ENCODE data around the gene TTC7B.

TTC7B gene

DNA sequence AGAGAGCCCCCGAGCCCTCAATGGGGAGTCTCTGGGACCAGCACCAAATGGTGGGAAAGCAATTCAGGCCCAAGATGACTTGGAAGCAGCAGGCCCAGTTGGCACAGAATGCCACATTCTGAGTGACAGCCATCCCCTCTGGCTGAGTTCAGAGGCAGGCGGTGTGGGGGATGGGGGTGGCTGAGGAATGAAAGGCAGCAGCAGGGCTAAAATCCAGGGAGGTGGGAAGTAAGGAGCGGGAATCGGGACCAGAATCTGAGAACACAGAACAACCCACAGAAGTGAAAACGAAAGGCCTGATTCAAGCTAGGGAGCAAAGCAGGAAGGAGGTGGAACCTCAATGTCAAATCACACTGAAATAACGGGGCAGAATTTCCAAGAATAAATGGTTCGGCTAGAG, 248.2 kb downstream of the TTC7B start:
- DNase-seq (ENCODE audit: extremely low read depth in 1 of 2, low read depth in 1 of 2), result no peak

DNA sequence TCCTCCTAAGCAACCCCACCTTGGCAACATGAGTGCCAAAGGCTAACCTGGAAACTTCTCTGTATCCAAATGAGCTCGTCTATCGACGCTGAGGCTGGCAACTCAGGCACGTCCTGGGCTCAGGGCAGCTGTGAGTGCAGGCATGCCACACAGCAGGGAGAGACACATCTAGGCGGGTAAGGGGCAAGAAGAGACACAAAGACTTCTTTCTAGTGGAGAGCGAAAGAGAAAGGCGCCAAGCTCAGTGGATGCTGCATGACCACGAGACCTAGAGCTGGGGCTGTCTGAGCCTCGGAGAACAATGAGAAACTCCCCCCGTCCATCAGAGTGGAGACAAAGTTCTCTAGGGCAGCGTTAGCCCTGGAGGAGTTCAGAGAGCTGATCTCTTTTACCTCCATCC, 249.0 kb downstream of the TTC7B start:
- no peak for DNase-seq (ENCODE audit: extremely low read depth in 1 of 2, low read depth in 1 of 2)

- DNase-seq (ENCODE audit: extremely low read depth in 1 of 2, low read depth in 1 of 2), result no peak
These were observed 249.7 kb downstream of the TTC7B start for GRCh38 chr14:90566481-90566880.

- no peak for DNase-seq (ENCODE audit: extremely low read depth in 1 of 2, low read depth in 1 of 2)
These were observed 251.7 kb downstream of the TTC7B start for GRCh38 chr14:90564496-90564895.

GRCh38 chr14:90562652-90563051, 253.6 kb downstream of the TTC7B start:
- DNase-seq (ENCODE audit: extremely low read depth in 1 of 2, low read depth in 1 of 2), result no peak

DNA sequence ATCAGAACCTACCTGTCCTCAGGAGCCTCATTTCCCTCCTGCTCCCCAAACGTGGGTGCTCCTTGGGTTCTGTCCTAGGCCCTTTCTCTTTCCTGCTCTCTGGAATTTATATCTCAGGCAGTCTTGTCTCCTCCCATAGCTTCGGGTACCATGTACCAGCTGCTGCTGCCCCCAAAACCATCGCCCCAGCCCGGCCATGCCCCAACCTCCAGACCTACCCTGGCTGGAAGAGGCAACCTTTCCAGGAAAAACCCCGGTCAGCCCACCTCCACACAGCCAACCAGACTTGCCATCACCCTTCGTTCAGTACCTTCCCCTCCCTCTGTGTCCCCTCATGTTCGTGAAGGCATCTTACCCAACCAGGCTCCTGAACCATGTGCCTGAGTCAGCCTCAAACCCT, 254.3 kb downstream of the TTC7B start:
- no peak for DNase-seq (ENCODE audit: extremely low read depth in 1 of 2, low read depth in 1 of 2)

- no peak for DNase-seq (ENCODE audit: extremely low read depth in 1 of 2, low read depth in 1 of 2)
These were observed 255.2 kb downstream of the TTC7B start for GRCh38 chr14:90560991-90561390.

GRCh38 chr14:90560558-90560957, 255.7 kb downstream of the TTC7B start:
- DNase-seq (ENCODE audit: extremely low read depth in 1 of 2, low read depth in 1 of 2), result no peak

DNA sequence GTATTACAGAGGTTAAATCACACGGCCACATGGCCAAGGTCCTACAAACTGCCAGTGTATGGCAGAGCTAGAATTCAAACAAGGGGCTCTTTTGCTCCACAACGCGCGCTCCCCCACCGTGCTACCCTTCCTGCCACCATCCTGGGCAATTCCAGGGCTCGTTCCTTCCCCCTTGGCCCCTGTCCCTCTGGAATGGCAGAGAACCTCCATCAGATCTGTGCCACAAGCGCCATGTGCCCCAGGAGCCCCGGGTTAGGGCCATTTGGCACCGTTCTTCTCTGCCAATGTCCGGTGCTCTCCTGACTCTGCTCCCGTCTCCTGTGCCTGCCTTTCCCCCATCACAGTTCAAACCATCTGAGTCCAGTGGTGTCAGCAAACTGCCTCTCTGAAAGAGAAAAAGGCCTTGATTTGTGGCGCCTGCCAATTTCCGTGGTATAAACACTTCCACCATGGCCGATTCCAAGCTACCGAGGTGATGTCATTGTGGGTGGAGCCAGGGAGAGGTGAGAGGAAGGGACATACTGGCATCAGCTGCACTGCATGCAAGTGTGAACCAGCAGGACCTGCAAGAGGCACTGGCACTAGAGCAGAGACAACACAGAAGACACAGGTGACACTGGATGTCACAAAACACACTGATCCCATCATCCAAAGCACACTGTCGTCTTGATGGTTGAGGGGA, 256.3 kb downstream of the TTC7B start:
- DNase-seq (ENCODE audit: extremely low read depth in 1 of 2, low read depth in 1 of 2), result no peak

- no peak for DNase-seq (ENCODE audit: extremely low read depth in 1 of 2, low read depth in 1 of 2)
These were observed 257.1 kb downstream of the TTC7B start for GRCh38 chr14:90558983-90559590.

DNA sequence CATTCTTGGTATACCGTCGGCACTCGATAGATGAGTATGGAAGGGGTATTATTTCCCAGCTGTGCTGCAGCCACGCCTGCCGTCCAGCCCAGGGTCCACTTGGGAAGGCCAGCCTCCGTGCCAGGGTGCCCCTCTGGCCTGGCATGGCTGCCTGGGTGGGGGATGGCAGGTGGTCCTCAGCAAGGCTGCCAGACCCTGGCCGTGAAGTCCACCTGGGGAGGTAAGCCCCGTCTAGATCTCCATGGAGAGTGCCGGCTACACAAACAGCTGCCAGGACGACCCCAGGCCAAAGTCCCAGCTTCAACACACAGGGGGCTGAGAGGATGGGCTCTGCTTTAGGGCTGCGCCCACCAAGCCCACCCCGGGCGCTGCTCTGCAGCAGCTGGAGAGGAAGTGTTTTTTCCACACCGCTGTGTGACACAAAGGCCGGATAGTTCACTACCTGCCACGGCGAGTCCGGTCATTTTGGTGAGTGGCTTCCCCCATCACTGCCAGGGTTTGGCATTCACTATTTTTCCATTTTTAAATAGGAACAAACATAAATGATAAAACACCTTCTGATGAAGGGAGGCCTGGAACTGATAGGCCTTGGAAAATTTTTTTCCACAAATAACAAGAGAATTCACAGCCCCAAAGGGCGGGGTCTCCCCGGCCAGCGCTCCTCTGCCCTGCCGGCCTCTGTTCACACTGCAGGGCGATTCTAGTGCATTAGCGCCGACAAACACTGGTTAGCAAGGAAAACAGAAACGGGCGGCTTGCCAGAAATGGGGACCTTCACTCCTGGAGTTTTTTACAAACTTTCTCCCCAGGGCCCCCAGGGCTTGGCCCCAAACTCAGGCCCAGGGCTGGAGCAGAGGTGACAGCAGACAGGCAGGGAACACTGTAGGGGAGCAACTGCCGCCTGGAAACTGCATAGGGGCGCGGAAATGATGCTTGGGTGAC, 257.9 kb downstream of the TTC7B start:
- DNase-seq (ENCODE audit: extremely low read depth in 1 of 2, low read depth in 1 of 2), result no peak

DNA sequence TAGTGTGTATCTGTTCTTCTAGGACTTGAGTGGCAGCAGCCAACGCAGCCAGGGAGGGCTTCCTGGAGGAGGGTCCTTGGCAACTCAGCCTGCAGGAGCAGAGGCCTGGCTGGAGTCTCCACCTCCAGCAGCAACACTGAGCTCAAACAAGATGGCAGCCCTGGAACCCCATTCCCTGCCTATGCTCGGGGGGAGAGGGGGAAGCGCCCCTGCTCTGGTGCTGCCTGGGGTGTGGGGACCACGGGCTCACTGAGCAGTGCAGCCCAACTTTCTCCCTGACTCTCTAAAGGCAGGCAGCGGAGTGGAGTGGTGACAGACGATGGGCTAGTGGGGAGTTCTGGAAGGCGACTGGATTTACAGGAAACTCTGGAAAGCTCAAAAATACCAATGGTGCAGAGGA, 258.7 kb downstream of the TTC7B start:
- DNase-seq (ENCODE audit: extremely low read depth in 1 of 2, low read depth in 1 of 2), result no peak

DNA sequence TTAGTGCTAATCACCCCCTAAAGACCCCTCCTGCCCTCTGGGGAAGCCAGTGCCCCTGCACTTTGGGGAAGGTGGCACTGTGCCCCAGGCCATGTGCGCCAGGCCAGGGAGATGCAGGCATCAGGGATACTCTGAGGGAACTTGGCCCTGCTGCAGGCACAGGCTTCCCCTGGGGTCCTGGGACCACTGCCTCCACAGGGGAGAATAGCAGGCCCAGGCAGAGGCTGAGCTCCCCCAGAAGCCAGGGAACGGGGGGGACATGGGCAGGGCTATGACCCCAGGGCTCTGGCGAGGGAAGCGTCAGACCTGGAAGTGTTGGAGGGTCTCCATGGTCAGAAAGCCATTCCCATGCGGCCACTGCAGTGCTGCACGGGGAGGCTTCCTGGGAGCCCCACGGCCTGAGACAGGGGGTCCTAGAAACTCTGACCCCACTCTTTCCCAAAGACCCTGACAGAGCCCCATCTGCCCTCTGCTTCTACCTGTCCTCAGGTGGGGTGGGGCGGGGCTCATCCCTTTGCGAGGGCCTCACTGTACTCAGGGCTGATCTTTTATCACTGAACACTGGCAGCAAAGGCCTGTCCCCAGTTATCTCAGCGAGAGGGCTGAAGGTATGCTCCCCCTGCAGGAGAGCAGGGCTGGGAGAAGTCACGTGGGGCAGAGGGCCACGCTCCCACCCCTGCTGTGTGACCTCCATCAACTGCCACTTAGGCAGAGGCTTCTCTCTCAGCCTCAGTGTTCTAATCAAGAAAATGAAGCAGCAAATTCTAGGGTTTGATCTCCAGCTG, 259.4 kb downstream of the TTC7B start:
- DNase-seq (ENCODE audit: extremely low read depth in 1 of 2, low read depth in 1 of 2), result no peak

- no peak for DNase-seq (ENCODE audit: extremely low read depth in 1 of 2, low read depth in 1 of 2)
These were observed 260.2 kb downstream of the TTC7B start for GRCh38 chr14:90556012-90556477.

GRCh38 chr14:90555126-90556011, 260.9 kb downstream of the TTC7B start:
- no peak for DNase-seq (ENCODE audit: extremely low read depth in 1 of 2, low read depth in 1 of 2)

DNA sequence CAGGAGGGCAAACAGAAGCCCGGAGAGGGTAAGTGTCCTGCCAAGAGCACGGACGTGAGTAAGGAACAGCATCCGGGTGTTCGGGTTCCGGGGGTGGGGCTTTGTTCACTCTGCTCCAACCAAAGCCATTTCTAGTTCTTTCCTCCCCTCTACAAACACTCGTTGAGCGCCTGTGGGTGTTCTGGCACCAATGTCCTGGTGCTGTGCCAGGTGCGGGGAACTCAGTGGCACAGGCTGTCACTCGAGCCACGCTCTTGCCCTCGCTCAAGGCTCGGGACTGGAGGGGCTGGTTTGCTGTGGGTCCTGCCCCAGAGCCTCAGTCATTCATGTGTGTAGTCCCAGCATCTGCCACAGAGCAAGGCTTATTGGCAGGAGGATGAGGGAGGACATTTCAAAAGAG, 261.9 kb downstream of the TTC7B start:
- DNase-seq (ENCODE audit: extremely low read depth in 1 of 2, low read depth in 1 of 2), result no peak

DNA sequence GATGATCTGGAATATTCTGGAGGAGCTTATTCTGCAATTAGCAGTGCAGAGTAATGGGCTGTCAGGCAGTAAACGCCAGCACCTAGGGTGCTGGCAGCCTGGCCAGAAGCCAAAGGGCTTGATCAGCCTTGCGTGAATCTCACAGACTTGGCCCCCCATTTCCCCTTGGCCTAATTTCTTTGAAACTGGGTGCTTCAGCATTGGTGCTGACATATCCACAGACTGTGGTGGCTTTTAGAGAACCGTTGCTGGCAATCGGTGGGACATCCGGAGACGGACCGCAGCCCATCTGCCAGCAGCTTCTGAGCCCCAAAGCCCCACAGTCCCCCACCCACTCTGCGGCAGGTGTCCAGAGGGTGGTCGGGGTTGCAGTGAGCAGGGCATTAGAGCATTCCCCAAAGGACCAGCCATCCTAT, 262.3 kb downstream of the TTC7B start:
- DNase-seq (ENCODE audit: extremely low read depth in 1 of 2, low read depth in 1 of 2), result no peak

- DNase-seq (ENCODE audit: extremely low read depth in 1 of 2, low read depth in 1 of 2), result no peak
These were observed 262.8 kb downstream of the TTC7B start for GRCh38 chr14:90553298-90553920.

All from stimulated activated CD8-positive, alpha-beta memory T cell treated with anti-CD3 and anti-CD28 coated beads, Interleukin-7, amount 100 ng/mL, for 48 hours (primary cell).